Endothelial cell of umbilical vein (primary cell): ENCODE results near the gene PKMYT1. TPM values are rescaled to one million over a fixed set of nuclear protein-coding genes. Genes with fewer than 3 reads are reported as not detected.

Source experiments
- BruUV-seq: library from RNA; stranded (reverse); fragments of 400-500 nt; replicated peaks from 2 replicates; lab custom pipeline; 2021; lab: Mats Ljungman, UMichigan
- CTCF ChIA-PET: fragments of 300-600, 350-600 bp; sonication (Branson Sonifier 250); formaldehyde crosslinking; loops from one replicate; lab custom pipeline; 2021; ENCODE audit warnings: antibody characterized with exemption, inconsistent platforms; lab: Charles Lee
- POLR2A ChIA-PET: fragments of 300-600, 350-600 bp; sonication (Branson Sonifier 250); formaldehyde crosslinking; loops from one replicate; lab custom pipeline; 2021; ENCODE audit warnings: antibody characterized with exemption, inconsistent platforms; lab: Charles Lee
- DNase-seq: peaks from one replicate; pipeline ENCODE4 v3.0.0-alpha.2; 2011; ENCODE audit warnings: low read depth, low spot score
- FAIRE-seq: peaks from 2 replicates; lab custom pipeline; 2011; peaks lifted over from hg19 to GRCh38; lab: Jason Lieb, UNC
- H2AFZ ChIP-seq: 2 replicates; pipeline ENCODE4 v1.6.0; 2012; ENCODE audit warnings: low read depth, low read length, control low read depth, inconsistent platforms
- H3K27ac ChIP-seq: 2 replicates; pipeline ENCODE4 v1.5.1; 2011; ENCODE audit warnings: low read depth, mild to moderate bottlenecking, control low read depth, low read length, moderate library complexity; ENCODE audit not compliant: insufficient read depth
- H3K27me3 ChIP-seq, 2 experiments: 2 replicates each; pipeline versions ENCODE4 v1.6.0 to v1.6.1; 2011; ENCODE audit warnings: low read length in 2 of 2, mixed read lengths in 1 of 2; ENCODE audit not compliant: control insufficient read depth in 2 of 2, insufficient read depth in 2 of 2
- H3K36me3 ChIP-seq, 2 experiments: 2 replicates in 1 of 2; 3 replicates in 1 of 2; pipeline ENCODE4 v1.5.1; 2011; ENCODE audit warnings: low read length in 2 of 2, mild to moderate bottlenecking in 1 of 2, moderate library complexity in 1 of 2; ENCODE audit not compliant: control insufficient read depth in 2 of 2, insufficient read depth in 2 of 2; ENCODE audit errors: extremely low read depth in 1 of 2
- H3K4me1 ChIP-seq: 3 replicates; pipeline ENCODE4 v1.5.1; 2011; ENCODE audit warnings: mild to moderate bottlenecking, low read length; ENCODE audit not compliant: control insufficient read depth, insufficient read depth; ENCODE audit errors: extremely low read depth
- H3K4me2 ChIP-seq: 2 replicates; pipeline ENCODE4 v1.6.1; 2011; ENCODE audit warnings: low read length, control low read depth, mixed read lengths; ENCODE audit not compliant: insufficient read depth
- H3K4me3 ChIP-seq, 3 experiments: fragments of 200-600 bp in 1 of 3; sonication (generic), shearing (Covaris generic) in 1 of 3; replicated peaks in 1 of 3; 2 replicates each; pipeline ENCODE4 v1.5.1; 2011 to 2016; ENCODE audit warnings: control low read depth in 3 of 3, low read length in 3 of 3, mild to moderate bottlenecking in 2 of 3, inconsistent platforms in 1 of 3, low read depth in 1 of 3, moderate library complexity in 1 of 3; ENCODE audit not compliant: insufficient read depth in 1 of 3
- H3K79me2 ChIP-seq: 2 replicates; pipeline ENCODE4 v1.6.0; 2012; ENCODE audit warnings: low read length, inconsistent platforms; ENCODE audit not compliant: control insufficient read depth, insufficient read depth
- H3K9ac ChIP-seq: replicated peaks from 2 replicates; pipeline ENCODE3; 2011; ENCODE audit warnings: low read length, control low read depth; ENCODE audit not compliant: insufficient read depth; ENCODE audit errors: extremely low read depth
- H3K9me1 ChIP-seq: replicated peaks from 3 replicates; pipeline ENCODE4 v1.6.0; 2011; ENCODE audit warnings: mild to moderate bottlenecking, low read length; ENCODE audit not compliant: control insufficient read depth, insufficient read depth; ENCODE audit errors: extremely low read depth
- H3K9me3 ChIP-seq: replicated peaks from 2 replicates; pipeline ENCODE4 v1.5.1; 2012; ENCODE audit warnings: low read length, inconsistent platforms; ENCODE audit not compliant: control insufficient read depth, insufficient read depth
- H4K20me1 ChIP-seq: replicated peaks from 2 replicates; pipeline ENCODE3; 2011; ENCODE audit warnings: mild to moderate bottlenecking, low read length; ENCODE audit not compliant: control insufficient read depth, insufficient read depth; ENCODE audit errors: extremely low read depth
- EZH2 ChIP-seq: IDR thresholded peaks from 2 replicates; pipeline ENCODE4 v1.6.1; 2012; ENCODE audit warnings: borderline replicate concordance, low read depth, mild to moderate bottlenecking, moderate library complexity, low read length, inconsistent platforms; ENCODE audit not compliant: severe bottlenecking
- FOS ChIP-seq: IDR thresholded peaks from 2 replicates; pipeline ENCODE4 v1.6.1; 2011; ENCODE audit warnings: mild to moderate bottlenecking, low read length, moderate library complexity, borderline replicate concordance; ENCODE audit not compliant: insufficient read depth
- GATA2 ChIP-seq: IDR thresholded peaks from 2 replicates; pipeline ENCODE4 v1.7.0; 2011; ENCODE audit warnings: low read depth, mild to moderate bottlenecking, moderate library complexity, mixed read lengths, low read length; ENCODE audit not compliant: insufficient read length, insufficient read depth
- MYC ChIP-seq: IDR thresholded peaks from one replicate; pipeline ENCODE4 v1.6.1; 2011; ENCODE audit warnings: mild to moderate bottlenecking, low read depth, low read length
- POLR2AphosphoS5 ChIP-seq: IDR thresholded peaks from 2 replicates; pipeline ENCODE4 v1.6.1; 2012; ENCODE audit warnings: low read depth, mild to moderate bottlenecking, control low read depth, low read length, moderate library complexity; ENCODE audit not compliant: insufficient read depth
- dilution Hi-C: fragments of 300-500 bp; cut with MboI; formaldehyde crosslinking; loops from one replicate; pipeline ENCODE4 v1.15.0; 2019; ENCODE audit warnings: low sequenced_read_pairs; ENCODE audit not compliant: extremely low pct_ligation_motif_present
- intact Hi-C: fragments of 100-400 bp; cut with micrococcal nuclease; formaldehyde crosslinking; loops from one replicate; pipeline ENCODE4 v1.10.0; 2022
- polyA plus RNA-seq, 4 experiments: library from polyadenylated mRNA; depleted of rRNA in 3 of 4; stranded (reverse) in 3 of 4; unstranded in 1 of 4; fragments of >200 nt; gene quantifications; 2 replicates each; pipeline versions ENCODE4 v1.2.1 to v1.2.3, GENCODE V29; 2011 to 2012; ENCODE audit warnings: missing spikeins in 1 of 4
- total RNA-seq: library from RNA; stranded (reverse); gene quantifications from 2 replicates; pipeline ENCODE4 v1.2.3, GENCODE V29; 2021
- TF ChIP-seq, protein P1 (sequence below), 2 donors: IDR thresholded peaks; 1 replicate in 1 of 2; 2 replicates in 1 of 2; pipeline ENCODE4 v1.5.1; 2011; ENCODE audit warnings: low read length in 2 of 2, mild to moderate bottlenecking in 2 of 2, moderate library complexity in 2 of 2, control low read depth in 1 of 2, inconsistent platforms in 1 of 2, low read depth in 1 of 2; ENCODE audit not compliant: insufficient read depth in 1 of 2; ENCODE audit errors: extremely low read depth in 1 of 2

PKMYT1 gene
- total and polyA plus RNA-seq, 2 donors (not counting 3 experiments of a cell fraction or from before 2014, with no cell fraction given) = 26.1 to 48.5 TPM

- peak overlapping the region in 1 of 3 experiments; percentile 7 for H3K4me3 ChIP-seq
- no peak for TF ChIP-seq GATA2
- TF ChIP-seq FOS = no peak
- TF ChIP-seq, protein P1, sequence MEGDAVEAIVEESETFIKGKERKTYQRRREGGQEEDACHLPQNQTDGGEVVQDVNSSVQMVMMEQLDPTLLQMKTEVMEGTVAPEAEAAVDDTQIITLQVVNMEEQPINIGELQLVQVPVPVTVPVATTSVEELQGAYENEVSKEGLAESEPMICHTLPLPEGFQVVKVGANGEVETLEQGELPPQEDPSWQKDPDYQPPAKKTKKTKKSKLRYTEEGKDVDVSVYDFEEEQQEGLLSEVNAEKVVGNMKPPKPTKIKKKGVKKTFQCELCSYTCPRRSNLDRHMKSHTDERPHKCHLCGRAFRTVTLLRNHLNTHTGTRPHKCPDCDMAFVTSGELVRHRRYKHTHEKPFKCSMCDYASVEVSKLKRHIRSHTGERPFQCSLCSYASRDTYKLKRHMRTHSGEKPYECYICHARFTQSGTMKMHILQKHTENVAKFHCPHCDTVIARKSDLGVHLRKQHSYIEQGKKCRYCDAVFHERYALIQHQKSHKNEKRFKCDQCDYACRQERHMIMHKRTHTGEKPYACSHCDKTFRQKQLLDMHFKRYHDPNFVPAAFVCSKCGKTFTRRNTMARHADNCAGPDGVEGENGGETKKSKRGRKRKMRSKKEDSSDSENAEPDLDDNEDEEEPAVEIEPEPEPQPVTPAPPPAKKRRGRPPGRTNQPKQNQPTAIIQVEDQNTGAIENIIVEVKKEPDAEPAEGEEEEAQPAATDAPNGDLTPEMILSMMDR (IDR thresholded peaks at IDR 0.05; ENCODE audit: extremely low read depth in 1 of 2, insufficient read depth in 1 of 2, low read depth in 1 of 2, low read length in 2 of 2) = no peak
- no peak for TF ChIP-seq POLR2AphosphoS5
- no peak for TF ChIP-seq MYC
- no peak for TF ChIP-seq EZH2
Measured at GRCh38 chr16:2926650-2926999, 53.6 kb downstream of the PKMYT1 start.

More at GRCh38 chr16:2926650-2926999, 53.6 kb downstream of the PKMYT1 start:
- H3K27me3 ChIP-seq = no peaks in the 10 kb centered on the region
- H3K79me2 ChIP-seq = peaks cover 2% of the 10 kb centered on the region
- intact Hi-C loops (no loop called here), dilution Hi-C loops (no loop called here)
- BruUV-seq = no TSS peak
- H3K27ac ChIP-seq = no peak overlapping the region
- no peak overlapping the region for H3K9ac ChIP-seq
- H3K4me2 ChIP-seq = peak overlapping the region; percentile 49
- CTCF ChIA-PET = interaction anchor here (0.8 to 2.2 kb wide), 29 partner anchors 9 to 277 kb away, joined by 3 to 36 read pairs (median 7); partner anchors contain the start of genes FLYWCH1 and FLYWCH2
- DNase-seq (no peak), FAIRE-seq (no peak)
- H3K9me3 ChIP-seq = no peaks in the 10 kb centered on the region
- POLR2A ChIA-PET = no interaction called here
- peak overlapping the region; percentile 75 for H2AFZ ChIP-seq
- H4K20me1 ChIP-seq = no peaks in the 10 kb centered on the region
- peaks cover 2% of the 10 kb centered on the region for H3K4me1 ChIP-seq
- no peaks in the 10 kb centered on the region for H3K9me1 ChIP-seq
- peaks cover 2 to 10% of the 10 kb centered on the region in 2 experiments for H3K36me3 ChIP-seq
